DMS53 (cell line): ENCODE measurements around the gene GAN.

ENCODE experiments used
- DNase-seq: peaks from one replicate; lab custom pipeline; 2025; lab: John Stamatoyannopoulos, UW

GAN gene

GRCh38 chr16:81314603-81315270 is at the start of gene GAN:
Gene GAN, plus strand, starts transcription at chr16:81314962. Its CDS starts 152 bp downstream, at chr16:81315114.
- peak; percentile 97 for DNase-seq

- no peak for DNase-seq
Observed at GRCh38 chr16:81265052-81265451, 49.7 kb upstream of the GAN start.

DNA sequence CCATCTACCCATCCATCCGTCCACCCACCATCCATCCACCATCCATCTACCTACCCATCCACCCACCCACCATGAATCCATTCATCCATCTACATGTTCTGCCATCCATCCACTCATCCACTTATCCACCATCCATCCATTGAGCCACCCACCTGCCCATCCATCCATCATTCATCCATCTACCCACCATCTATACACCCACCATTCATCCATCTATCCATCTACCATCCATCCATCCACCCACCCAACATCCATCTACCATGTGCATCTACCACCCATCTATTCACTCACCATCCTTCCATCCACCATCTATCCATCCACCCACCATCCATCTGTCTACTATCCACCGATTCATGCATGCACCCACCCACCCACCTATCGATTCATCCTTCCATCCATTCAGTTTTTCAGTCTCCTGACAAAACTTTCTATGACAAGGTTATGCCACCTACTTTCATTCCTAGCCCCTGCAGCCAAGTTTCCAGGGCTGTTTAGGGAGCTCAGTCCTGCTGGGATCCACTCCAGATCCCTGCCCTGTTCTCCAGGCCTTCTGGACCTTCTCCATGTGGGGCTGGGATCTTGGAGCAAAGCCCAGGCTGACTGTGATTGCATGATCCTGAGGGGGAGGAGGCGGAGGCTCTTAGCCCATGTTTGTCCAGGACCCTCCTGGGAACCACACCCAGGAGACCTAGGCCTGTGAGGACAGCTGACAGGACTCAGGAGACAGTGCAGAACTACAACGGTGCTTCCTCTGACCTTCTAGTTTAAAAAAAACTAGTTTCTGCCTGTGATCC is 48.9 kb upstream of the GAN start:
- no peak for DNase-seq

DNA sequence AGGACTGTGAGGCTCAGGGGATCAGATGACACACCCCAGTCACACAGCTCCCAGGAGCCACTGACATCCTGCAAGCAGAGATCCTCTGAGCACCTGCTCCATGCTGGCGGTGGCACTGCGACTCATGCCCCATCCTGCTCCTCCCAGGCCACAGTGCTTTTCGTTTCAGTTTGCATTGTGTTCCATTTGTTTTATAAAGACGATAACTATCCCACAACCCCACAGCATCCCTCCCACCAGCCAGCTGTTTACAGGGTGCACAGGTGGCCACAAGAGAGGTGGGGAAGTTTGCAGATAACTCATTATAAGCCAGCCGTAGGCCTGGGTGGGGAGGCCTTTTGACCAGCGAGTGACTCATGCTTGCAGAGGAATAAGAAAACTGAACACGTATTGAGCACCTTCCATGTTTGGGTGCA is 48.1 kb upstream of the GAN start:
- DNase-seq, result peak; percentile 76

DNA sequence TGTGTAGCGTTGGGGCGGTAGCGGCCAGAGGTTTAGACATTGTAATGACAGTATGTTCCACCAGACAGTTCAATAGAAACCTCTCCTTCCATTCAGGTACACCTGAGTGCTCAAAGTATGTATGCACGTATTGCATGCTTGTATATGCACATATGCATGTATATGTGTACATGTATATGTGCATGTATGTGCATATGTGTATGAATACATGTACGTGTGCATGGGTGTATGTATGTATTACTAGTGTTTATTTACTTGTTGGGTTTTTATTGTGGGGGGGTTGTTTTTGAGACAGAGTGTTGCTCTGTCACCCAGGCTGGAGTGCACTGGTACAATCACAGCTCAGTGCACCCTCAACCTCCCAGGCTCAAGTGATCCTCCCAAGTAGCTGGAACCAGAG is 46.3 kb upstream of the GAN start:
- DNase-seq, result no peak

- DNase-seq, result no peak
Observed at GRCh38 chr16:81273223-81273950, 41.4 kb upstream of the GAN start.

- no peak for DNase-seq
Observed at GRCh38 chr16:81275064-81275532, 39.7 kb upstream of the GAN start.

DNA sequence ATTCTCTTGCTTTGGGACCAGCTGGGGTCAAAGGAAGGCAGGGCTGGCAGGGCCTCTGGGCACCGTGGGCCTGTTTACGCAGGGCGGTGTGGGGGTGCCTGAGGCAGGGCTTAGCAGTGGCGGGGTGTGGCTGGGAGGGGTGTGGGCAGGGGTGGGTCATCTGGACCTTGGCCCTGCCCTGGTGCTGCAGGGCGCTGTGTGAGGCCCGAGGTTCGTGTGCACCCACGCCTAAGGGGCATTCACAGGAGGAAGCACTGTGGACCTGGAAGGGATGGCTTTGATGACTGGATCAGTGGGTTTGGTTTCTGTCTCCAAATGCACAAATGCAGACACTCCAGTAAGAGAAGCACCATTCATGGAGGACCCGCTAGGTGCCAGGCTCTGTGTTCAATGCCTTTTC is 39.0 kb upstream of the GAN start:
- no peak for DNase-seq

GRCh38 chr16:81276323-81276722 is 38.4 kb upstream of the GAN start:
- DNase-seq, result no peak

GRCh38 chr16:81277541-81278080 is 37.2 kb upstream of the GAN start:
- peak; percentile 31 for DNase-seq

DNA sequence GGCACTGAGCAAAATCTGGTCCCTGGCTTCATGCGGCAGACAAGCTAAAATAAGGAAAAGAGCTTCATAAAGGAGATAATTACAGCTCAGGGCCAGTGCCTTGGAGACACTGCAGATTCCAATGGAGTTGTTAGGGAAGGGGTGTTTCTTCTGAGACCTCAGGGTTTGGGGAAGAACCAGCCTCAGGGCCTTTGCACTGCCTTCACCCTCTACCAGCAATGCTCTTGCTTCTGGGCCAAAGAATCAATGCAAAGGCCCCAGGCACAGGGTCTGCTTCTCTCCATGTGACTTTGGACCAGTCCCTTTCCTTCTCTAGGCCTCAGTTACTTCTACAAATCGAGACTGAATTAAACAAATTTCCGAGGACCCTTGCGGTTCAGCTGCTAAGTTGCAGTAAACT is 36.2 kb upstream of the GAN start:
- no peak for DNase-seq

DNA sequence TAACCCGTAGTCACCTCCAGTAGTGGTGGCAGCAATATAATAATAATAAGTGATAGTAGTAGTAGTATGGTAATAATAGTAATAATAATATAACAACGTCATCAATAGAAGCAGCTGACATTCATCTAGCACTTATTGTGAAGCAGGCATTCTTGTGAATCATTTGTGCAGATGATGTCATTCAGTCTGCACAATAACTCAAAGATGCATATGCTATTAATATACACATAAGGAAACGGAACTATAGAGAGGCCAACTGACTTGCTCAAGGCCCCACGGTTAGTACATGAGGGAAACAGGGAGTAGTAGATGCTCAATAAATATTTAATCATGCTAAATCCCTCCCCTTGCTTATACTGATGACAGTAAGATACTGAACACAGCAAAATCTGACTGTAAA is 35.4 kb upstream of the GAN start:
- DNase-seq, result peak; percentile 10

DNA sequence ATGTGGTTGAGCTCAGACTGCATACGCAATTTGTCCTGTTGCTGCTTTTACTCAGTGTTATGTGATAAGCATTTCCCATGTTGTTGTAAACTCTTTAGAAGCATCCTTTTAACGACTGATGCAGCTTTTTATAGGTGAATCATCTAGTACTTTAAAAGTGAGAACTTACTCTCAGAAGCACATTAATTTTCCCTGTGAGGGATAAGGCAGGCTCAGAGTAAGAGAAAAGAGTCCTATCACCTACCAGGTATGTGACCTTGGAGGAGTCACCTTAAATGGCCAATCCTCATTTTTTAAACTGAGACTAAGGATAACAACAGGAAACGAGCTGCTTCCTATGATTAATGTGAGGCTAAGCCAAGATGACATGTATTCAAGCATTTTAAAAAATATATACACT is 34.4 kb upstream of the GAN start:
- DNase-seq, result no peak

DNA sequence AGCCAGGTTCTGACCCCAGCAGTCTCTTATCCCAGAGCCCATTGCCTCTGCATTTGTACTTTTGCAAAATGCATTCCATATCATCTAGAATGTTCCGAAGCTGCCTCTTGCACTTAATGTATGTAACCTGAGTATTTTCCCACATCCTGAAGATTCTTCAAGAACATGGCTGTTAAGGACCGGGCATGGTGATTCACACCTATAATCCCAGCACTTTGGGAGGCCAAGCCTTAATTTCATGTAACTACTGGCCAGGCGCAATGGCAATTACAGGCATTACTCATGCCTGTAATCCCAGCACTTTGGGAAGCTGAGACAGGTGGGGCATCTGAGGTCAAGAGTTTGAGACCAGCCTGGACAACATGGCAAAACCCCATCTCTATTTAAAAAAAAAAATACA is 31.7 kb upstream of the GAN start:
- DNase-seq, result no peak

DNA sequence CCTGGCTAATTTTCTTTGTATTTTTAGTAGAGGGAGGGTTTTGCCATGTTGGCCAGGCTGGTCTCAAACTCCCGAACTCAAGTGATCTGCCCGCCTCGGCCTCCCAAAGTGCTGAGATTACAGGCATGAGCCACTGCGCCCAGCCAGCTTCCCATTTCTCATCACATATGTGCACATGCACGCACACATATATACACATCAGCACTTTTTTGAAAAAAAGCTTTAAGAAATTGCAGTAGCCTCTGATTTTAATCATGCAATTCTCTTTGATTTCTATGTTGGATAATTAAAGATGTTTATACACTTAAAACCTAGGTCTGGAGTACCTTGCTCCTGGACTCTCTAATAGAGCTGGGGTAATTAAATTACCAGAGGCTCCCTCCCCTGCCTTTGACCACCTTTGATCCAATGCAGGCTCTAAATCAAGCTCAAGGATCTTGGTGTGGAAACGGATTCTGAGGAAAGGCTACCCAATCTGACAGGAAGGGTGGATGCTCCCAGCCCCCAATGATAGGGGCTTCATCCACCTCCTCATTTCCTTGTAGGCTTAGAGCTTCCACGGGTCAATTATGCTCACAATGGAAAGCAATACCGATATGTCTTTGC is 29.7 kb upstream of the GAN start:
- DNase-seq, result no peak

GRCh38 chr16:81286190-81286589 is 28.6 kb upstream of the GAN start:
- no peak for DNase-seq

- no peak for DNase-seq
Observed at GRCh38 chr16:81291117-81291516, 23.6 kb upstream of the GAN start.

DNA sequence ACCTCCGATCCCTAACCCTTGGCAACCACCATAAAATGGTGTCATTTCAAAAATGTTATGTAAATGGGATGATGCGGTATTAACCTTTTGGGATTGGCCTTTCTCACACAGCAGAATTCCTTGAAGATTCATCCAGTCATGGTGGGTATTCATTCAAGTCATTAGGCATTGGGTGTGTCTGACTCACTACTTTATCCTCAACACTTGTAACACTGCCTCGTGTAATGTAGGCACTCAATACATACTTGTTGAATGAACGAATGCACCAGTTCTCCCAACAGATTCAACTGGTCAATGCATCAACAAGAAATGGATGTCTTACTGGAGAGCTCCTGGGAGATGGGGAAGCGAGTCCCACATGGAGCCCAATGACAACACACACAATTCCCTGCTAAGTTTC is 21.8 kb upstream of the GAN start:
- no peak for DNase-seq

GRCh38 chr16:81293909-81294802 is 20.6 kb upstream of the GAN start:
- DNase-seq, result no peak

DNA sequence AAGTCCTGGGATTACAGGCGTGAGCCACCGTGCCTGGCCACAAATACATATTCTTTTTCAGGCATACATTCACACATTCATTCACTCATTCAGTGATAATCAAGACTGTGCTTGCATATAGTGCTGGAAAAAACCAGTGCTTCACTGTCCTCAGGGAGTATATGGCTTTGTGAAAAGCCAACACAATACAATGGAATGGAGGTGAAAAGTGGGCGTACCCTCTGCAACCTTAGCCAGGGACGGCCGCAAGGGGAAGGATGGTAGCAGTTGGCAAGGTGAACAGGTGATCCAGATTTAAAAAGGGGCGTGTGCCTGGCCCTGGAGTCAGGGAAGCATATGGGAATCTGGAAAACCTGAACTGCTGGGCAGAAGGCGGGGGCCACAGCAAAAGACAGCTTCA is 18.1 kb upstream of the GAN start:
- no peak for DNase-seq

GRCh38 chr16:81307770-81308169 is 7.0 kb upstream of the GAN start:
- DNase-seq, result no peak
